Thyroid gland (tissue), 4 donors: ENCODE results near the gene HSD17B12.

ENCODE experiments used
- POLR2A ChIP-seq, 2 donors: fragments of 450-650 bp; IDR thresholded peaks; one replicate each; pipeline ENCODE4 v1.6.1; 2017; ENCODE audit warnings: antibody characterized with exemption in 2 of 2, mild to moderate bottlenecking in 2 of 2, moderate library complexity in 1 of 2
- TF ChIP-seq, protein P1 (sequence below), 6 experiments: fragments of 200-600 bp in 3 of 6; fragments of 450-650 bp in 3 of 6; sonication (generic) in 3 of 6; IDR thresholded peaks; one replicate each; pipeline ENCODE4 v1.5.1; 2016 to 2019; ENCODE audit warnings: antibody characterized with exemption in 6 of 6, mild to moderate bottlenecking in 2 of 6, inconsistent platforms in 1 of 6, moderate library complexity in 1 of 6

- TF ChIP-seq, protein P1, sequence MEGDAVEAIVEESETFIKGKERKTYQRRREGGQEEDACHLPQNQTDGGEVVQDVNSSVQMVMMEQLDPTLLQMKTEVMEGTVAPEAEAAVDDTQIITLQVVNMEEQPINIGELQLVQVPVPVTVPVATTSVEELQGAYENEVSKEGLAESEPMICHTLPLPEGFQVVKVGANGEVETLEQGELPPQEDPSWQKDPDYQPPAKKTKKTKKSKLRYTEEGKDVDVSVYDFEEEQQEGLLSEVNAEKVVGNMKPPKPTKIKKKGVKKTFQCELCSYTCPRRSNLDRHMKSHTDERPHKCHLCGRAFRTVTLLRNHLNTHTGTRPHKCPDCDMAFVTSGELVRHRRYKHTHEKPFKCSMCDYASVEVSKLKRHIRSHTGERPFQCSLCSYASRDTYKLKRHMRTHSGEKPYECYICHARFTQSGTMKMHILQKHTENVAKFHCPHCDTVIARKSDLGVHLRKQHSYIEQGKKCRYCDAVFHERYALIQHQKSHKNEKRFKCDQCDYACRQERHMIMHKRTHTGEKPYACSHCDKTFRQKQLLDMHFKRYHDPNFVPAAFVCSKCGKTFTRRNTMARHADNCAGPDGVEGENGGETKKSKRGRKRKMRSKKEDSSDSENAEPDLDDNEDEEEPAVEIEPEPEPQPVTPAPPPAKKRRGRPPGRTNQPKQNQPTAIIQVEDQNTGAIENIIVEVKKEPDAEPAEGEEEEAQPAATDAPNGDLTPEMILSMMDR (IDR thresholded peaks at IDR 0.05): no peak
- TF ChIP-seq POLR2A (IDR thresholded peaks at IDR 0.05): no peak
These were observed 154.6 kb downstream of the HSD17B12 start for GRCh38 chr11:43835104-43835503.
